GM12878 (cell line): ENCODE results near the gene NLRC5. TPM values are rescaled to one million over a fixed set of nuclear protein-coding genes. Genes with fewer than 3 reads are reported as not detected.

Experiments
- ATAC-seq: fragments of 200-7000 bp; cut with Tn5 transposase; 3 replicates; pipeline ENCODE4 v1.9.1; 2020; ENCODE audit warnings: mild to moderate bottlenecking, moderate library complexity
- BruUV-seq: library from RNA; stranded (reverse); fragments of 400-500 nt; replicated peaks from 2 replicates; lab custom pipeline; 2021; lab: Mats Ljungman, UMichigan
- CTCF ChIA-PET: fragments of 300-600 bp; sonication (Branson Sonifier 250); formaldehyde crosslinking; extraction: SDS; loops from one replicate; lab custom pipeline; 2021; ENCODE audit warnings: inconsistent platforms; lab: Yijun Ruan, JAX
- POLR2A ChIA-PET: fragments of 350-600 bp; formaldehyde crosslinking; extraction: SDS; loops from one replicate; lab custom pipeline; 2021; ENCODE audit warnings: inconsistent platforms; lab: Charles Lee
- RAD21 ChIA-PET: fragments of 300-600 bp; sonication (Branson Sonifier 250); formaldehyde crosslinking; loops from one replicate; lab custom pipeline; 2023; ENCODE audit warnings: antibody characterized with exemption; ENCODE audit not compliant: unreplicated experiment; lab: Charles Lee
- SMC1A ChIA-PET: fragments of 300-600 bp; sonication (Branson Sonifier 250); formaldehyde crosslinking; loops from one replicate; lab custom pipeline; 2023; ENCODE audit not compliant: unreplicated experiment, uncharacterized antibody; lab: Charles Lee
- DNase-seq: peaks from one replicate; pipeline ENCODE4 v3.0.0-alpha.2; 2011; ENCODE audit warnings: low read depth, low spot score
- FAIRE-seq: peaks from 3 replicates; lab custom pipeline; 2011; peaks lifted over from hg19 to GRCh38; lab: Jason Lieb, UNC
- H2AFZ ChIP-seq: 2 replicates; pipeline ENCODE4 v1.6.0; 2011; ENCODE audit warnings: low read depth, low read length, control low read depth; ENCODE audit not compliant: control insufficient read depth
- H3K27ac ChIP-seq: 2 replicates; pipeline ENCODE4 v1.5.1; 2011; ENCODE audit warnings: control low read depth; ENCODE audit not compliant: control insufficient read depth, insufficient read depth
- H3K27me3 ChIP-seq, 2 experiments: replicated peaks in 1 of 2; 2 replicates each; pipeline versions ENCODE4 v1.6.0 to v1.6.1; 2011; ENCODE audit warnings: low read length in 1 of 2; ENCODE audit not compliant: control insufficient read depth in 2 of 2, insufficient read depth in 2 of 2
- H3K36me3 ChIP-seq, 2 experiments: 2 replicates each; pipeline ENCODE4 v1.5.1; 2011; ENCODE audit warnings: low read length in 1 of 2; ENCODE audit not compliant: control insufficient read depth in 2 of 2, insufficient read depth in 2 of 2
- H3K4me1 ChIP-seq: 2 replicates; pipeline ENCODE4 v1.6.1; 2011; ENCODE audit warnings: mild to moderate bottlenecking, low read length, moderate library complexity, mixed read lengths; ENCODE audit not compliant: control insufficient read depth, insufficient read depth
- H3K4me2 ChIP-seq: 2 replicates; pipeline ENCODE4 v1.6.0; 2011; ENCODE audit warnings: control low read depth; ENCODE audit not compliant: control insufficient read depth, insufficient read depth
- H3K4me3 ChIP-seq: fragments of 200-600 bp; sonication (generic); 2 replicates; pipeline ENCODE4 v1.5.1; 2016
- H3K79me2 ChIP-seq: 2 replicates; pipeline ENCODE4 v1.6.0; 2011; ENCODE audit warnings: low read length; ENCODE audit not compliant: control insufficient read depth, insufficient read depth
- H3K9ac ChIP-seq: 2 replicates; pipeline ENCODE4 v1.8.0; 2011; ENCODE audit warnings: low read length, control low read depth, mixed read lengths; ENCODE audit not compliant: control insufficient read depth, insufficient read depth
- H3K9me3 ChIP-seq: replicated peaks from 3 replicates; pipeline ENCODE4 v1.5.1; 2011; ENCODE audit warnings: mild to moderate bottlenecking, low read length; ENCODE audit not compliant: control insufficient read depth, insufficient read depth
- H4K20me1 ChIP-seq: 2 replicates; pipeline ENCODE4 v1.6.0; 2011; ENCODE audit not compliant: control insufficient read depth, insufficient read depth
- BHLHE40 ChIP-seq, 2 experiments: fragments of 450-650 bp in 1 of 2; IDR thresholded peaks; 2 replicates each; pipeline ENCODE4 v1.6.1; 2011 to 2017; ENCODE audit warnings: low read depth in 2 of 2, borderline replicate concordance in 1 of 2, improper control_type of control experiment in 1 of 2, low read length in 1 of 2, mild to moderate bottlenecking in 1 of 2
- CREM ChIP-seq: IDR thresholded peaks from 2 replicates; pipeline ENCODE4 v1.6.1; 2014; ENCODE audit warnings: antibody characterized with exemption, low read depth
- FOS ChIP-seq: IDR thresholded peaks from 3 replicates; pipeline ENCODE4 v1.6.1; 2011; ENCODE audit warnings: borderline replicate concordance; ENCODE audit not compliant: insufficient read length; ENCODE audit errors: extremely low read depth
- IKZF2 ChIP-seq, 2 experiments: fragments of 450-650 bp; IDR thresholded peaks; 2 replicates each; pipeline ENCODE4 v1.6.1; 2017; ENCODE audit warnings: mild to moderate bottlenecking in 2 of 2, moderate library complexity in 2 of 2
- KAT2A ChIP-seq: conservative IDR thresholded peaks from 2 replicates; pipeline ENCODE4 v1.6.1; 2011; ENCODE audit warnings: low read depth, low read length; ENCODE audit not compliant: control insufficient read depth
- SMC3 ChIP-seq: IDR thresholded peaks from 2 replicates; pipeline ENCODE4 v1.6.1; 2011; ENCODE audit warnings: low read length, improper control_type of control experiment, borderline replicate concordance
- SREBF2 ChIP-seq: IDR thresholded peaks from 2 replicates; pipeline ENCODE4 v1.6.1; 2012; ENCODE audit warnings: mild to moderate bottlenecking, low read length
- TCF7 ChIP-seq: IDR thresholded peaks from 2 replicates; pipeline ENCODE4 v1.6.1; 2014; ENCODE audit warnings: antibody characterized with exemption, borderline replicate concordance
- WGBS: methylation state at CpG from one replicate; pipeline ENCODE4 v1.1.6; 2016; ENCODE audit warnings: low lambda C conversion rate; ENCODE audit not compliant: insufficient replicate concordance, insufficient coverage; ENCODE audit errors: missing lambda C conversion rate; 5-methylcytosine and 5-hydroxymethylcytosine counted together
- in situ Hi-C: fragments of 300-500 bp; cut with MboI; formaldehyde crosslinking; loops from 9 replicates; pipeline ENCODE4 v1.14.3; 2018; ENCODE audit warnings: mixed read lengths
- intact Hi-C: fragments of 100-400 bp; cut with micrococcal nuclease; formaldehyde crosslinking; loops from one replicate; pipeline ENCODE4 v1.14.2; 2022; ENCODE audit not compliant: unreplicated experiment
- polyA plus RNA-seq, 11 experiments: library from polyadenylated mRNA; depleted of rRNA in 4 of 11; unstranded in 6 of 11; stranded (reverse) in 5 of 11; fragments of >200 nt; fragmentation: Nextera tagmentation in 4 of 11; fragmentation: Illumina TruSeq in 1 of 11; extraction: Ambion mirVana in 4 of 11; extraction: Trizol in 1 of 11; gene quantifications; 1 replicate in 1 of 11; 2 replicates in 10 of 11; pipeline versions ENCODE4 v1.2.1 to v1.2.3, GENCODE V29; 2011 to 2016; ENCODE audit warnings: inconsistent platforms in 2 of 11, missing spikeins in 2 of 11, low read depth in 1 of 11
- total RNA-seq, 4 experiments: library from RNA; depleted of rRNA in 3 of 4; stranded (reverse); fragments of >200 nt in 3 of 4; fragmentation: Illumina TruSeq in 1 of 4; extraction: Trizol in 1 of 4; gene quantifications; 2 replicates each; pipeline versions ENCODE4 v1.2.1 to v1.2.3, GENCODE V29; 2013 to 2021
- TF ChIP-seq, protein P1 (sequence below): IDR thresholded peaks from 2 replicates; pipeline ENCODE4 v1.6.1; 2011; ENCODE audit warnings: mild to moderate bottlenecking, low read depth, low read length, moderate library complexity; ENCODE audit not compliant: insufficient replicate concordance

NLRC5 gene
- total and polyA plus RNA-seq, 10 of the 15 experiments (the other 5 are each of a cell fraction or from before 2014, with no cell fraction given): 13.1 to 105 (median 57.3) TPM

DNA sequence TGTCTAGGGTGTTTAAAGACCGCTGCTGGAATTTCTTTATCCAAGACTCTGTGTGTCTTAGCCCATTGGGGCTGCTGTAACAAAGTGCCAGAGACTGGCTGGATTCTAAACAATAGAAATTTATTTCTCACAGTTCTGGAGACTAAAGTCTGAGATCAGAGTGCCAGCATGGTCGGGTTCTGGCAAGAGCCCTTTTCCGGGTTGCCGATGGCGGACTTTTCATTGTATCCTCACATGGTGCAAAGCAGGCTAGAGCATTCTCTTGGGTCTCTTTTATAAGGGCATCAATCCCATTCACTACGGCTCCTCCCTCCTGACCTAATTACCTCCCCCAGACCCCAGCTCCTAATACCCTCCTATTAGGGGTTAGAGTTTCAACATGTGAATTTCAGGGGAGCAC, 9.5 kb downstream of the NLRC5 start:
- peak overlapping the region; percentile 93 for H3K27ac ChIP-seq
- no peak for ATAC-seq
- RAD21 ChIA-PET: interaction anchor here (2.0 to 22.0 kb wide), 4 partner anchors 12 to 42 kb away, joined by 13 to 473 read pairs (median 28); partner anchors contain the start of gene NLRC5
- peaks cover 0 to 3% of the 10 kb centered on the region in 2 experiments; a peak in 1 of 4 replicates for H3K36me3 ChIP-seq
- BruUV-seq: no TSS peak
- H3K9ac ChIP-seq: no peak overlapping the region; the same call in 1 of the 2 replicates
- no peak overlapping the region for H3K4me3 ChIP-seq
- TF ChIP-seq SREBF2 (no peak), IKZF2 (IDR thresholded peaks at IDR 0.05) (no peak), BHLHE40 (IDR thresholded peaks at IDR 0.05; ENCODE audit: borderline replicate concordance in 1 of 2, low read depth in 2 of 2, low read length in 1 of 2) (no peak), KAT2A (no peak), SMC3 (no peak), TCF7 (no peak), CREM (no peak), FOS (no peak)
- TF ChIP-seq, protein P1, sequence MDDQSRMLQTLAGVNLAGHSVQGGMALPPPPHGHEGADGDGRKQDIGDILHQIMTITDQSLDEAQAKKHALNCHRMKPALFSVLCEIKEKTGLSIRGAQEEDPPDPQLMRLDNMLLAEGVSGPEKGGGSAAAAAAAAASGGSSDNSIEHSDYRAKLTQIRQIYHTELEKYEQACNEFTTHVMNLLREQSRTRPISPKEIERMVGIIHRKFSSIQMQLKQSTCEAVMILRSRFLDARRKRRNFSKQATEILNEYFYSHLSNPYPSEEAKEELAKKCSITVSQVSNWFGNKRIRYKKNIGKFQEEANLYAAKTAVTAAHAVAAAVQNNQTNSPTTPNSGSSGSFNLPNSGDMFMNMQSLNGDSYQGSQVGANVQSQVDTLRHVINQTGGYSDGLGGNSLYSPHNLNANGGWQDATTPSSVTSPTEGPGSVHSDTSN: no peak
- TF ChIP-seq, all 136 proteins: peak for 0
- ChIA-PET CTCF (interaction anchor here (0.8 to 2.4 kb wide), 14 partner anchors 9 to 47 kb away, joined by 3 to 19 read pairs (median 6); partner anchors contain the start of gene NLRC5), SMC1A (interaction anchor here (0.9 to 20.8 kb wide), 7 partner anchors 11 to 47 kb away, joined by 3 to 604 read pairs (median 7); partner anchors contain the start of genes CETP and NLRC5), POLR2A (interaction anchor here (0.6 to 10.0 kb wide), 6 partner anchors 8 to 50 kb away, joined by 3 to 216 read pairs (median 21); partner anchors contain the start of gene NLRC5)
- peaks cover 36% of the 10 kb centered on the region for H3K4me1 ChIP-seq
- no peak overlapping the region for H2AFZ ChIP-seq
- no peaks in the 10 kb centered on the region for H3K27me3 ChIP-seq
- H3K4me2 ChIP-seq: peak overlapping the region; percentile 80
- H3K9me3 ChIP-seq: no peaks in the 10 kb centered on the region
- WGBS: 90% methylated on average over 6 of the region's 6 CpGs
- H4K20me1 ChIP-seq: no peaks in the 10 kb centered on the region
- intact Hi-C loops (loop anchor here (1.0 to 5.0 kb wide), 2 partner anchors 8 to 37 kb away; partner anchors contain the start of gene CETP), in situ Hi-C loops (no loop called here)
- DNase-seq (no peak), FAIRE-seq (no peak)
- H3K79me2 ChIP-seq: peaks cover 81% of the 10 kb centered on the region
